K562 treated with DMSO at 1 percent for 12 hours (cell line): Measurements from ENCODE around the gene GALK2. TPM values are rescaled to one million over a fixed set of nuclear protein-coding genes. Genes with fewer than 3 reads are reported as not detected.

ENCODE experiments used
- total RNA-seq: library from RNA; unstranded; fragments of 300-600 nt; gene quantifications from 2 replicates; pipeline ENCODE4 v1.2.3, GENCODE V29; 2022; ENCODE audit not compliant: insufficient read depth

Gene GALK2
- total RNA-seq, result 23.5 and 41.9 TPM in 2 replicates

GRCh38 chr15:49169880-49170597 lies at the start of gene GALK2:
TSS of gene GALK2 (plus strand) at chr15:49170247. CDS start at chr15:49170323, 76 bp downstream.

GRCh38 chr15:49155110-49155833 lies 14.8 kb upstream of the GALK2 start, which contains the start of gene COPS2:
TSS of gene COPS2 (minus strand) at chr15:49155599. CDS start at chr15:49155578, 21 bp downstream.

Other genes with a start within 250 kb of the GALK2 start
- 0.64 and 1.6 TPM in 2 replicates for gene SHC4, start 206.3 kb upstream of the GALK2 start, total RNA-seq
- 3.0 and 9.7 TPM in 2 replicates for gene SECISBP2L, start 123.8 kb upstream of the GALK2 start, total RNA-seq
- gene COPS2, start 14.6 kb upstream of the GALK2 start, total RNA-seq, result 21.4 and 67.9 TPM in 2 replicates